SW480 (cell line): ENCODE data around the gene SPSB3.
"Not testable (repeated sequence)": the region's sequence is repeated elsewhere in the genome, so short reads cannot be mapped to it uniquely, and the experiment has no call there.

ENCODE experiments used
- DNase-seq: peaks from one replicate; pipeline ENCODE4 v3.0.0-alpha.2; 2016; ENCODE audit warnings: low spot score

Gene SPSB3

DNA sequence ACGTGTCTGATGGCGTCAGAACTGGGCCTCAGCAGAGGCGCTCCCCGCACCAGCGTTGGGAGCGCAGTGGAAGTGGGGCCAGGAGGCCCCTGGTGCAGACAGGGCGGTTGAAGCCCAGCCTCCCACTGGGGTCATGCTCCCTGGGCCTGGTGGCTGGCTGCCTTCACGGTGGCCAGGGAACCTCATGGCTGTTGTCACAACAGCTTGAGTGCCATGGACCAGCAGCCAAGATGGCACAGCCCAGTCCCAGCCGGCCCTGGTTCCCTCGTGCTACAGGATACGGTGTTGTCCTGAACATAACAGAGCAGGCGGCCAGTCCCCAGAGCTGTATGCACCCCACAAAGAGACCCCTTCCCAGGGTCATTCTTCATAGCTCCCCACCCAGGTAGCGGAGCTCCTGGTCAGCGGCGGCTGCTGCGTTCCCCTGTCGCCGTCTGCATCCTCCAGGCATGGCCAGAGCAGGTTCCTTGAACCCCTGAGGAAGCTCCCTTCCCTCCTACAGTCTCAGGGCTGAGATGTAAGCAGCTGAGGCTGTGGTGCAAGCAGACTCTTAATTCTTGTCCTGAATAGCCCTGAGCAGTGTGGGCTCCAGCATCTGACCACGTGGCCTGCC, 40.7 kb downstream of the SPSB3 start:
- DNase-seq = no peak

DNA sequence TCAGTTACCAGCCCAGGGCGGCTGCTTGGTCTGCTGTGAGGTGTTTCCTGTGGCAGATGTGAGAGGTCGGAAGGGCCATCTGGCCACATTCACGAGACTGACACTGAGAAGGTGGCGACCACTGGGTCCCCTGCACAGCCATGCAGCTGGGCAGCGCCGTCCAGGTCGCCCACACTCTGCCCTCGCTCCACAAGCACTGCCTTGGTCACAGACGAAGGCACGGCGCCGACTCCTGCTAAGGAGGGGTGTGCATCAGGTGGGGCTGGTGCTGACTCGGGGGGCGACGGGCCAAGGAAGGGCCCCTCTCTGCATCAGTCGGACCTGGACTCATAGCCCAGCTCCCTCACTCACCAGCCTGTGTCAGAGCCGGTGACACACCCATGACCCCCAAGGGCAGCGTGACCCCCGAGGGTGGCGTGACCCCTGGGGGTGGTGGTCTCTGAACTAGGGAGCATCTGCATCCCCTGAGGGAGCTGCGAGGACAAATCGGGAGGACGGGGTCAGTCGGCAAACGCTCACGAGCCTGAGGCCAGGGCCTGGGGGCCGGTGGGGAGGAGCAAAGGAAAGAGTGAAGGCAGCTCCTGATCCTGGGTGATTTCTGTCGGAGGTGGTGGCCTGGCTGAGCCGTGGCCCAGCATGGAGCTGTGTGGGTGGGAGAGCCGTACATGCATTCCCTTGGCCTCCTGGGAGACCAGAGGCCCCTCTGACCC, 41.4 kb downstream of the SPSB3 start:
- DNase-seq = no peak

DNA sequence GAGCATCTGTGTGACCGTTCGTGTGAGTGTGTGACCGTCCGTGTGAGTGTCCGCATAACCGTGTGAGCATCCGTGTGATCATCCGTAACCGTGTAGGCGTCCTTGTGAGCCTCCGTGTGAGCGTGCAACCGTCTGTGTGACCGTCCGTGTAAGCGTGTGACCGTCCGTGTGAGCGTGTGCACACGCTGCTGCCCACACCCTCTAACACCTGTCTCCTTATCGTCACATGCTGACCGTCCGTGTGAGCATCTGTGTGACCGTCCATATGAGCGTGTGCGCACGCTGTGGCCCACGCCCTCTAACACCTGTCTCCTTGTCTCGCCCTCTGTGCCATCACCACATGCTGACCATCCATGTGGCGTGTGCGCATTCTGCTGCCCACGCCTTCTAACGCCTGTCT, 42.1 kb downstream of the SPSB3 start:
- DNase-seq = no peak

DNA sequence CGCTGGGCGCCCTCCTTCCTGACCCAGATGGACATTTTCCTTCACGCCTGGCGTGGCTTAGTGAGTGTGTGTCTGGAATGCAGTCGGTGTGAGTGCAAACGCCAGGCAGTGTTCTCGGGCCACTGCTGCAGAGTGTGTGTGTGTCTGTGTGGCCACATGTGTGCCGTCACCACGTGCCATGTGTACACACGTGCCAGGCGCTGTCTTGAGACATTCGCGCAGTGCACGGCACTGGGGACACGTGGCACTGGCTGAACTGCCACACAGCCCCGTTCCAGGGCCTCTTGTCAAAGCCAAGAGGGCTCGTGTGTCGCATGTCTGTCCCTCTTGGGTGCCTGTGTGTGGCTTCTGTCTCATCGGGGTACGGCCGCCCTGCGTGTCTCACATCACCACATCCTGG, 47.6 kb downstream of the SPSB3 start:
- no peak for DNase-seq

DNA sequence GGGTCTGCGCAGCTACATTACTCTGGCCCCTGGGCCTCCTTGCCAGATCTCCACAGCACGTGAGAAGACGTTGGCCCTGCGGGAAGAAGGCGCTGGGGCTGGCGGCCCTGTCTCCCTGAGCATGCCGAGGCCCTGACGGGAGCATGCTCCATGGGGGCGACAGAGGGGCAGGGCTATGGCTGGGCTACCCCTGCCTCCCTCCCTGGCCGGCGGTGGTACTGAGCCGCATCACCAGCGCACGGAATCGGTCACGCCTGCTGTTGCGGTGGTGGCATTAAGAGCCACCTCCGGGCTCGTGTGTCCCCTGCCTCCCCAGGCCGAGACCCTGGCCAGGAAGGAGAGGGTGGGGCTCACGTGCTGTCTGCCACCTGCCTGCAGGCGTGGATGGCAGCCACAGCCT, 48.2 kb downstream of the SPSB3 start:
- DNase-seq = no peak

DNA sequence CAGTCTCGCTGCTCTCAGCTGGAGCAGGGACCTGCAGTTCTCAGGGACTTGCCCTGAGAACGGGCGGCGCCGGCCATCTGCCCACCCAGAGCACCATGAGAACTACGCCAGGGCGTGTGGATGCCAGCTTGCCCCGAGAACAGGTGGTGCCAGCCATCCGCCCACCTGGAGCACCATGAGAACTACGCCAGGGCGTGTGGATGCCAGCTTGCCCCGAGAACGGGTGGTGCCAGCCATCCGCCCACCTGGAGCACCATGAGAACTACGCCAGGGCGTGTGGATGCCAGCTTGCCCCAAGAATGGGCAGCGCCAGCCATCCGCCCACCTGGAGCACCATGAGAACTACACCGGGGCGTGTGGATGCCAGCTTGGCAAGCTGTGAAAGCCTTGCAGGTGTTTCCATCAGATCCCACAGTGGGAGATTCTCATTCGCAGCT, 49.8 kb downstream of the SPSB3 start:
- DNase-seq = not testable (repeated sequence)

DNA sequence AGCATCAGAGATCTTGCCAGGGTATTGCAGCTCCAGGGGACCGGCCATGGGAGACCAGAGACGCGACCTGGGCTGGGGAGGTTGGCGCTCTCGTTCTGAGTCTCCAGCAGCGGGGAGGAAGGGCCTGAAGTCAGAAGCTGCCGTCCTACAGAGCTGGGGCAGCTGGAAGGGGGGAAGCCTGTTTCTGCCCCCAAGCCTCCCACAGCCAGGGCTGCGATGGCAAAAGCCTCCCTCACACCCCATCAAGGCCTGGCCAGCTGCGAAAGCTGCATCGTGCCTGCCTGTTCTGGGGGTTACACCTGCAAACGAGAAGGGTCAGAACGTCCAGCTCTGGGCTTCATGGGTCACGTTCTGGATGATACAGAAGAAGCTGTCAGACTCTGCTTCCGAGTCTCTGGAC, 50.3 kb downstream of the SPSB3 start:
- DNase-seq = no peak

DNA sequence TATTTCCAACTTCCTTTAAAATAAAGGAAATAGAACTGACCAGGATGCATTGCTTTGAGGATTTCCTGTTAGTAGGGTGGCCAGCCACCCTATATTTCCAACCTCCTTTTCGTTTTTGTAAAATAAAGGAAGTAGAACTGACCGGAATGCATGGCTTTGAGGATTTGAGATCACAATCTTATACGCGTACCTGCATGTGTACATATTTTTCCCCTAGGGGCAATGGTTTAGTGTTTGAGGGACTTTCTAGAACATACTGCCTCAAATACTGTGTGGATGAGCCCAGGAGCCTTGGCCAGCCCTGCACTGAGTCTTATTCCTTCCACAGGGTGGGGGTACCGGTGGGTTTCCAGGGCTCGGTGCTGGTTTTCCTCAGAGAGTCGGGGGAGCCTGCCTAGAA, 50.8 kb downstream of the SPSB3 start:
- no peak for DNase-seq

DNA sequence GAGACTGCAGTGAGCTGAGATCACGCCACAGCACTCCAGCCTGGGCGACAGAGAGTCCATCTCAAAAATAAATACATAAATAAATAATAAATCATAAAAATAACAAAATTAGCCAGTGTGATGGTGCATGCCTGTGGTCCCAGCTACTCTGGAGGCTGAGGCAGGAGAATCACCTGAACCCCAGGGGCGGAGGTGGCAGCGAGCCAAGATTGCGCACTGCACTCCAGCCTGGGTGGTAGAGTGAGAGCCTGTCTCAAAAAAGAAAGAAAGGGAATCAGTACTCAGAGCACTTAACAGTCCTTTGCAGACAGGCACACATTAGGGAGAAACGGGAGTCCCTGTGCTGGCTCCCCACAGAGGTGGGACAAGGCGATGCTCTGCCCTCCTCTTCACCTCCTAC, 51.3 kb downstream of the SPSB3 start:
- no peak for DNase-seq

DNA sequence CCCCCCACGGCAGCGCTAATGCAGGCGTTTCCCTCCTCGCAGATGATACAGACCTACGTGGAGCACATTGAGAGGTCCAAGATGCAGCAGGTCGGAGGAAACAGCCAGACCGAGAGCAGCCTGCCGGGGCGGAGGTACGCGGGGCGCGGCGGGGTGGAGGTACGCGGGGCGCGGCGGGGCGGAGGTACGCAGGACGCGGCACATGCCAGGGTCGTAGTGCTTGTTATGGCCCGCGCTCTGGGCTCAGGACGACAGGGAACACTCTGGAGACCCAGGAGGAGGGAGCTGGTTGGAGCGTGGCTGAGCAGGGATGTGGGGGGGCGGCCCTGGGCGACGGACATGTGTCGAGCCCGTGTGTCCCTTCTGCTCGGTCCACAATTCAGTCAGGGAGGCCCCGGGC, 52.9 kb downstream of the SPSB3 start:
- DNase-seq = no peak

DNA sequence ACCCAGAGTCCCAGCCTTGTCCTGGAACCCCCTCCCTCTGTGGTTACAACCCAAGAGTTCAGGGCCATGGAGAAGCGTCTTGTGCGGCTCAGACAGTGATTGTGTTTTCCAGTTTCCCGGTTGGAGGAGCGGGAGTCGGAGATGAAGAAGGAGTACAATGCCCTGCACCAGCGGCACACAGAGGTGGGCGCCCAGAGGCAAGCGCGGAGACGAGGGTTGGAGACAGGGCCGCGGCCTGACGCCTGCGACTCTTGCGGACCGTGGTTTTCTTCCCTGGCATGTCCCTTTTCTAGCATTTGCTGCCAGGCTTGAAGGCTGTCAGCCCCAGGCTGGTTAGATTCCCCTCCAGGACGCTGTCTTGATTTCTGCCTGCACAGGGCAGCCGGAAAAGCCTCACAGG, 53.3 kb downstream of the SPSB3 start:
- DNase-seq = no peak

DNA sequence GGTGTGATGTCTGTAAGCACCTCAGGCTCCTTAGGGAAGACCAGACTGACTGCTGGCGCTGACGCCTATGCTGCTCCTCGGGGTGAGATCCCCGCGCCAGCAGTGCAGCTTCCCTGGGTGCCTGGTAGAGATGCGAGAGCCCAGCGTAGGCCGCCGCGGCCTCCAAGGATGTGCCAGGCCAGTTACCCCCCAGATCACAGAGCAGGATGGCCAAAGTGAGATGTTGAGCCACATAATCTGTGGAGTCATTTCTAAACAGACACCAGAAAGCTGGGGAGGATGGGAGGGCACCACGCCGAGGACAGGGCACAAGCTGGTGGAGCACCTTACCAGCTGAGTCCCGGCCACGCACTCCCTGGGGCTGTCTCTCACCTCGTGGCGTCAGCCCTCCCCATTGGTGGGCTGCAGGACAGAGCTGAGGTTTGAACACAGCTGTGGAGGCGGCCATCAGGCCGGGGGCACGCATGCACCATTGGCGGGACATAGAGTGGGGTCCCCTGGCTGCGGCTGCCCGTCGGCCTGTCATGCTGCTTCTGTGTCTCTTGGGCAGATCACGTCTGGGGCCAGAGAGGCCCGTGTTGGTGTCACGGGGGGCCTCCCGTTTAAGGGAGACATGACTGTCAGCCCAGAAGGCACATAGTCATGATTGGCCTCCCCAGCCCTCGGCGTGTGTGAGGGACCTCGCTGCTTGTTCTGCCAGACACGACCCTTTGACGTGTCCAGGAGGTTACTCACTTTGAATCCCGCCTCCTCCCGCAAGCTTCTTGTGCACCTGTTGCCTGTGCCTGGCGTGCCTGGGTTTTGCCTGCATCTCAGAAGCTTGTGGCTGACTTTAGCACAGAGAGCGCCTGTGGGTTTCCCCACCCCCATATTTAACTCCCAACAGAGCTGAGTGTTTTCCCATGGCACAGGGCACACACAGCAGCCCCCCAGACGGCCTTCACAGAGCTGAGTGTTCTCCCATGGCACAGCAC, 54.4 kb downstream of the SPSB3 start:
- DNase-seq = no peak
